MM.1S (cell line): Measurements from ENCODE around the gene RXRA.

Experiments used
- CTCF ChIP-seq: fragments of 300-600 bp; sonication (generic); IDR thresholded peaks from 2 replicates; pipeline ENCODE4 v1.5.1; 2016; ENCODE audit warnings: antibody characterized with exemption, low read length, mixed read lengths
- EZH2 ChIP-seq: fragments of 300-600 bp; sonication (generic); optimal IDR thresholded peaks from 2 replicates; pipeline ENCODE3; 2017; ENCODE audit warnings: low read depth, mild to moderate bottlenecking, antibody characterized with exemption, low read length, mixed read lengths
- EZH2phosphoT487 ChIP-seq: fragments of 300-600 bp; sonication (generic); IDR thresholded peaks from 2 replicates; pipeline ENCODE4 v1.6.1; 2018; ENCODE audit warnings: antibody characterized with exemption, low read length

- TF ChIP-seq CTCF = no peak
- no peak for TF ChIP-seq EZH2
- no peak for TF ChIP-seq EZH2phosphoT487
These were observed 14.4 kb downstream of the RXRA start for GRCh38 chr9:134340475-134341160.
